ENCODE data around the gene TACC3.

DNA sequence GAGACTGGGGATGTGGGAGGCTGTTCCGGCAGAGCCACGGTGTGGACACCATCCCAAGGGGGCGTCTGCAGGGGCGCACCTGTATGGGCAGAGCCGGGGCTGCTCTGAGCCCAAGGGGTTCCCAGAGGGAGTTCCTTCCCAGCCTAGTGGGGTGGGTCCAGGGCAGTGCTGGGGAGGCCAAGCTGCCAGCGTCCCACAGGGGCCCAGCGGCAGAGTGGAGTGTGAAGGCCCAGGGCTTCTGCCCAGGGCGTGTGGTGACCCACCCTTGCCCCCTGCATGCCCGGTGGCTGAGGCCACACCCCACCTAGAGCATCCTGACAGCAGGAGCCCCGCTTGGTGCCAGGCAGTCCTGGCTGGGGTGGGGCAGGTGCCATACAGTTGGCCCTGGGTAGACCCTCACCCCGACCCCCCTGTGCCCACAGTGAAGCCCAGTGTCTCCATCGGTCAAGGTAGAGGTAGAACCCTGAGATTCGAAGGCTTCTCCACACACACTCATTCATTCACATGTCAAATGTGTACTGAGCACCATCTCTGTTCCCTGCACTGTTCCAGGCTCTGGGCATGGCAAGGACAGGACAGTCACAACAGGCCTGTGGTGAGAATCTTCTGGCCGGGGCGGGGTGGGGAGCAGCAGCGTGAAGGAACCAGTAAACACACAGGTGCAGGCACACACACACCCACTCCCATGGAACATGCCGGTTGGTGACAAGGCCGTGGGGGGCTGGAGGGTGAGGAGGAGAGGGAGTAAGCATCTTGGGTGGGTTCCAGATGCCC lies 29.2 kb downstream of the TACC3 start:
- TF ChIP-seq, protein P1, sequence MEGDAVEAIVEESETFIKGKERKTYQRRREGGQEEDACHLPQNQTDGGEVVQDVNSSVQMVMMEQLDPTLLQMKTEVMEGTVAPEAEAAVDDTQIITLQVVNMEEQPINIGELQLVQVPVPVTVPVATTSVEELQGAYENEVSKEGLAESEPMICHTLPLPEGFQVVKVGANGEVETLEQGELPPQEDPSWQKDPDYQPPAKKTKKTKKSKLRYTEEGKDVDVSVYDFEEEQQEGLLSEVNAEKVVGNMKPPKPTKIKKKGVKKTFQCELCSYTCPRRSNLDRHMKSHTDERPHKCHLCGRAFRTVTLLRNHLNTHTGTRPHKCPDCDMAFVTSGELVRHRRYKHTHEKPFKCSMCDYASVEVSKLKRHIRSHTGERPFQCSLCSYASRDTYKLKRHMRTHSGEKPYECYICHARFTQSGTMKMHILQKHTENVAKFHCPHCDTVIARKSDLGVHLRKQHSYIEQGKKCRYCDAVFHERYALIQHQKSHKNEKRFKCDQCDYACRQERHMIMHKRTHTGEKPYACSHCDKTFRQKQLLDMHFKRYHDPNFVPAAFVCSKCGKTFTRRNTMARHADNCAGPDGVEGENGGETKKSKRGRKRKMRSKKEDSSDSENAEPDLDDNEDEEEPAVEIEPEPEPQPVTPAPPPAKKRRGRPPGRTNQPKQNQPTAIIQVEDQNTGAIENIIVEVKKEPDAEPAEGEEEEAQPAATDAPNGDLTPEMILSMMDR (IDR thresholded peaks at IDR 0.05) = no peak
- TF ChIP-seq EP300 (IDR thresholded peaks at IDR 0.05) (no peak), POLR2A (IDR thresholded peaks at IDR 0.05; ENCODE audit: low read depth) (no peak)

Data from esophagus muscularis mucosa (tissue), 4 donors.